Mesenchymal stem cell (in vitro differentiated cells and primary cell): ENCODE measurements around the gene MFRP.

Source experiments
- DNase-seq: peaks from one replicate; pipeline ENCODE4 v3.0.0-alpha.2; 2013
- H2AFZ ChIP-seq: one replicate; pipeline ENCODE4 v1.6.1; 2013; ENCODE audit warnings: low read depth, mild to moderate bottlenecking, control low read depth, inconsistent platforms, low read length, moderate library complexity
- H2AK5ac ChIP-seq: 2 replicates; pipeline ENCODE4 v1.6.1; 2013; ENCODE audit warnings: low read length, moderate library complexity, mild to moderate bottlenecking, inconsistent platforms; ENCODE audit not compliant: severe bottlenecking
- H2BK120ac ChIP-seq: one replicate; pipeline ENCODE4 v1.6.1; 2013; ENCODE audit warnings: low read depth, mild to moderate bottlenecking, inconsistent platforms, low read length, moderate library complexity
- H2BK12ac ChIP-seq, 2 experiments: one replicate each; pipeline ENCODE4 v1.6.1; 2013; ENCODE audit warnings: inconsistent platforms in 2 of 2, low read length in 2 of 2, mild to moderate bottlenecking in 2 of 2, moderate library complexity in 2 of 2, control low read depth in 1 of 2
- H2BK15ac ChIP-seq: one replicate; pipeline ENCODE4 v1.6.1; 2013; ENCODE audit warnings: mild to moderate bottlenecking, low read depth, inconsistent platforms; ENCODE audit not compliant: poor library complexity, severe bottlenecking
- H2BK5ac ChIP-seq: 2 replicates; pipeline ENCODE4 v1.6.1; 2013; ENCODE audit warnings: low read depth, mild to moderate bottlenecking, low read length, control low read depth, inconsistent platforms; ENCODE audit not compliant: poor library complexity, severe bottlenecking
- H3K14ac ChIP-seq, 2 experiments: one replicate each; pipeline ENCODE4 v1.6.1; 2013; ENCODE audit warnings: inconsistent platforms in 2 of 2, low read length in 2 of 2, control low read depth in 1 of 2, mild to moderate bottlenecking in 1 of 2, moderate library complexity in 1 of 2
- H3K18ac ChIP-seq, 2 experiments: one replicate each; pipeline ENCODE4 v1.6.1; 2013; ENCODE audit warnings: inconsistent platforms in 2 of 2, low read length in 2 of 2, control low read depth in 1 of 2, low read depth in 1 of 2, mild to moderate bottlenecking in 1 of 2
- H3K23ac ChIP-seq, 2 experiments: one replicate each; pipeline ENCODE4 v1.6.1; 2013; ENCODE audit warnings: inconsistent platforms in 2 of 2, low read length in 2 of 2, mild to moderate bottlenecking in 2 of 2, moderate library complexity in 2 of 2, control low read depth in 1 of 2
- H3K27ac ChIP-seq: 2 replicates; pipeline ENCODE4 v1.5.1; 2013; ENCODE audit warnings: mild to moderate bottlenecking, moderate library complexity, low read length, control low read depth, inconsistent platforms; ENCODE audit not compliant: poor library complexity, severe bottlenecking
- H3K27me3 ChIP-seq, 2 experiments: 2 replicates each; pipeline versions ENCODE4 v1.6.1 to v1.7.0; 2013; ENCODE audit warnings: low read length in 2 of 2, mild to moderate bottlenecking in 2 of 2, moderate library complexity in 2 of 2, control low read depth in 1 of 2, inconsistent platforms in 1 of 2; ENCODE audit not compliant: control insufficient read depth in 1 of 2, insufficient read depth in 1 of 2
- H3K36me3 ChIP-seq, 2 experiments: 2 replicates each; pipeline versions ENCODE4 v1.6.1 to v1.7.0; 2013; ENCODE audit warnings: low read length in 2 of 2, control low read depth in 1 of 2, inconsistent platforms in 1 of 2, low read depth in 1 of 2, mild to moderate bottlenecking in 1 of 2; ENCODE audit not compliant: insufficient read depth in 2 of 2, control insufficient read depth in 1 of 2
- H3K4ac ChIP-seq, 2 experiments: one replicate each; pipeline ENCODE4 v1.6.1; 2013; ENCODE audit warnings: inconsistent platforms in 2 of 2, low read length in 2 of 2, mild to moderate bottlenecking in 2 of 2, moderate library complexity in 2 of 2, control low read depth in 1 of 2, low read depth in 1 of 2
- H3K4me1 ChIP-seq: 2 replicates; pipeline ENCODE4 v1.6.1; 2013; ENCODE audit warnings: low read depth, low read length, control low read depth; ENCODE audit not compliant: control insufficient read depth, insufficient read depth
- H3K4me2 ChIP-seq: 2 replicates; pipeline ENCODE4 v1.6.1; 2013; ENCODE audit warnings: low read length, mild to moderate bottlenecking, inconsistent platforms; ENCODE audit not compliant: poor library complexity, severe bottlenecking
- H3K4me3 ChIP-seq, 2 experiments: 2 replicates each; pipeline versions ENCODE4 v1.5.1 to v1.7.0; 2013; ENCODE audit warnings: low read length in 2 of 2, mild to moderate bottlenecking in 2 of 2, control low read depth in 1 of 2, low read depth in 1 of 2; ENCODE audit not compliant: insufficient read depth in 1 of 2
- H3K79me1 ChIP-seq: replicated peaks from 2 replicates; pipeline ENCODE4 v1.6.1; 2013; ENCODE audit warnings: mild to moderate bottlenecking, control low read depth, low read length, inconsistent platforms; ENCODE audit not compliant: poor library complexity, severe bottlenecking
- H3K9ac ChIP-seq: 2 replicates; pipeline ENCODE4 v1.7.0; 2013; ENCODE audit warnings: mild to moderate bottlenecking, low read length, moderate library complexity
- H3K9me3 ChIP-seq: 2 replicates; pipeline ENCODE4 v1.7.0; 2013; ENCODE audit warnings: mild to moderate bottlenecking, low read length; ENCODE audit not compliant: control insufficient read depth
- H4K8ac ChIP-seq: one replicate; pipeline ENCODE4 v1.6.1; 2013; ENCODE audit warnings: inconsistent platforms, mild to moderate bottlenecking, low read length, moderate library complexity
- H4K91ac ChIP-seq: one replicate; pipeline ENCODE4 v1.6.1; 2013; ENCODE audit warnings: mild to moderate bottlenecking, low read length, inconsistent platforms
- WGBS: methylation state at CpG from one replicate; pipeline ENCODE4 v1.1.7; 2013; ENCODE audit warnings: mixed read lengths; 5-methylcytosine and 5-hydroxymethylcytosine counted together

The MFRP gene

DNA sequence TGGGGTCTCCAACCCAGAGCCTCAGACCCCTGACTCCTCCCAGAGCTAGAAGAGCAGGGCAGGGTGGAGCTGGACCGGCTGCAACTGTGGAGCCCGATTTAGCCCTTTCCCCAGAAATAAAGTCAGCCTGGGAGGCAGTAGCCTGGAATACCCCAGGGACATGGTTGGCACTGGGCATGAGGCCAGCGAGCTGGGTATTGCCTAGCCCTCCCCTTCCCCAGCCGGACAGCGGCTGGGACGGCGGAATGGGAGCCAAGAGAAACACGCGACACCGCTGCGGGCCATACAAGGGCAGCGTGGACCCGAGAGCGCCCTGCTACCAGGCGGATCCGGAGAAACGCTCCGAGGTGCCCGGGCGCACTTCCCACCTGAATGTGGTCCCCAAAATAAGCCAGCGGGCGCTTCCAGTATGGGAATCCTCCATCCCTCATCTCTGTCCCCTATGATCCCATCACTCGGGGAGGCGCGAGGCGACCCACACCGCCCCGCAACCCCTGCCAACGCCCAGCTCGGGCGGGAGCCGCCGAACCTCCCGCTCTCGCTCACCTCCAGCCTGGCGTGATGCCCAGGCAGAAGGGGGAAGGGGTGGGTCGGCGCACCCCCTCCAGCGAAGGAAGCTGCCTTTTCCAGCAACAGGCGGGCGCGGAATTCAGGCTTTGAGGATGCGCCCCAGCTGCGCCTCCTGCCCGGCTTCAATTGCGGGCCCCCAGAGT is 30.3 kb downstream of the MFRP start:
- H3K27me3 ChIP-seq, result peaks cover 0 to 50% of the 10 kb centered on the region in 2 experiments
- H3K27ac ChIP-seq, result no peak overlapping the region
- H2BK12ac ChIP-seq, result peak overlapping the region in 1 of 2 experiments; percentile 0
- H4K8ac ChIP-seq, result peak overlapping the region; percentile 12
- no peak overlapping the region for H3K4ac ChIP-seq
- peak overlapping the region in 1 of 2 experiments; percentile 63 for H3K14ac ChIP-seq
- 2% methylated on average over 46 of the region's 46 CpGs for WGBS
- peaks cover 46% of the 10 kb centered on the region for H3K4me1 ChIP-seq
- H3K9me3 ChIP-seq, result no peaks in the 10 kb centered on the region
- peak overlapping the region; percentile 40 for H4K91ac ChIP-seq
- H3K36me3 ChIP-seq, result peaks cover 1 to 30% of the 10 kb centered on the region in 2 experiments
- peak overlapping the region in 1 of 2 experiments; percentile 79 for H3K23ac ChIP-seq
- H2AFZ ChIP-seq, result peak overlapping the region; percentile 7
- DNase-seq, result peak; percentile 32
- H3K4me2 ChIP-seq, result peak overlapping the region; percentile 55
- peak overlapping the region; percentile 49 to 77 for H3K4me3 ChIP-seq
- H2BK120ac ChIP-seq, result no peak overlapping the region
- peaks cover 17% of the 10 kb centered on the region for H3K79me1 ChIP-seq
- peak overlapping the region; percentile 30 to 38 for H3K18ac ChIP-seq
- no peak overlapping the region for H2BK5ac ChIP-seq
- H3K9ac ChIP-seq, result no peak overlapping the region
- no peak overlapping the region for H2BK15ac ChIP-seq
- H2AK5ac ChIP-seq, result peak overlapping the region; percentile 23

DNA sequence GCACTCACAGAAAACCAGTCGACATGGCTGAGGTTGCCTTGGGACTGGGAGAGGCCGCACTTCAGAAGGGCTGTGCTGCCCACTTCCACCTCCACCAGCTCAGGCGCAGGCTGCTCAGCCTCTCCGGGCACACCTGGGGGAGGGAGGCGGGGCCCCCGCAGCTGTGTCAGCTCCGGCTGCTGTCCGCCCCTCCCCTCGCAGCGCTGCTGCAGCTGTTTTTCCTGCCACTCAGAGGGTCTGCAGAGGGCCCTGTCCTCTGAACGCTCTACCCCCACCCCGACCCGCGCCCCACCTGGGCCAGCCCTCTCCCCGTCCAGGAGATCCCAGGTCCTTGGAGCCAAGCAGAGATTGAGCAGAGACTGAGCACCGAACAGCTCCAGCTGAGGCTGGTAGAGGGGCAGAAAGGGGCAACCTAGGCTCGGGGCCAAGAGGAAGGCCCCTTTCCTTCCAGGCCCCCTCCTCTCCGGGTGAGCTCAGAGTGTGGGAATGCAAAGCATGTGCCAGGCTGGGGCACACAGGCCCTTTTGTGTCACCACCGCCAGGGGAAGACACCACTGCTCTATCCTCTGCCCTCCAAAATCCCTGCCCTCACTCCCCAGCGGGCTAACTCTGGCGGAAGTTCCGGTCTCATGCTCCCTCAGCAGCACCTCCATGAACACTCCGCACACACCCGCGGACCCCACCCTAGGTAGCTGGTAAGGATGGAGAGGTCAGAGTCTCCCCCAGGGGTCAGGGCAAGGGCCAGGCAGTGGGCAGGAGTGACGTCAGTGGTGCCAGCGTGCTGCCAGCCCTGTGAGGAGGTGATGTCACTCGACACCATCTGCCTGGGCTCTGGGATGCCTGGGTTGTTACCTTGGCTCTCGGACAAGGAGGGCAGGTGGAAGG is 31.1 kb downstream of the MFRP start:
- Histone ChIP-seq H2AFZ (no peak overlapping the region), H3K14ac (peak overlapping the region in 1 of 2 experiments; percentile 61), H3K4ac (no peak overlapping the region), H3K18ac (peak overlapping the region in 1 of 2 experiments; percentile 41), H2AK5ac (peak overlapping the region; percentile 23), H4K91ac (peak overlapping the region; percentile 40), H2BK120ac (no peak overlapping the region), H3K23ac (peak overlapping the region in 1 of 2 experiments; percentile 46), H4K8ac (peak overlapping the region; percentile 19), H2BK15ac (no peak overlapping the region), H3K27ac (no peak overlapping the region), H3K9me3 (no peaks in the 10 kb centered on the region), H3K36me3 (peaks cover 5 to 38% of the 10 kb centered on the region in 2 experiments), H2BK5ac (no peak overlapping the region), H3K4me1 (peaks cover 41% of the 10 kb centered on the region), H3K4me2 (peak overlapping the region; percentile 55), H3K79me1 (peaks cover 17% of the 10 kb centered on the region), H3K4me3 (peak overlapping the region; percentile 49 to 77), H2BK12ac (peak overlapping the region in 1 of 2 experiments; percentile 57), H3K9ac (no peak overlapping the region), H3K27me3 (peaks cover 0 to 47% of the 10 kb centered on the region in 2 experiments)
- WGBS, result 27% methylated on average over 20 of the region's 29 CpGs
- peak; percentile 28 for DNase-seq

DNA sequence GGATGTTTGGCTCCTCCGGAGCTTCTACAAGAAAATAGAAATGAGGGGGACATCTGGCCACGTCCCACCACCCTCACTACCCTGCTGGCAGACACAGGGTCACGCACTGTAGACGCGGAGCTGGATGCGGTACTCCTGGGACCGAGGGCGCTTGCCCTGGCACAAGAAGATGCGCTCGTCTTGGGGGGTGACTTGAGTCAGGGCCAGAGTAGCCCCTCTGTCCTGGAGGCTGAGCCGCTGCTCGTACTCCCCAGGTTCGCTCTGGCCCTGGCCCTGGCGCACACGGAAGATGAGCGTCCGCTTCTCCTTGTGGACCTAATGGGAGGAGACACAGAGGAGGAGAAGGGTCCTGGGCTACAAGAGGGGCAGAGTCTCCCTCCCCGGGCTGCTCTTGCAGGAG is 31.8 kb downstream of the MFRP start:
- Histone ChIP-seq H2AK5ac (no peak overlapping the region), H3K23ac (no peak overlapping the region), H3K4me2 (peak overlapping the region; percentile 55), H3K14ac (no peak overlapping the region), H3K4ac (no peak overlapping the region), H3K18ac (no peak overlapping the region), H4K91ac (no peak overlapping the region), H3K27ac (no peak overlapping the region), H3K9ac (no peak overlapping the region), H2BK120ac (no peak overlapping the region), H4K8ac (no peak overlapping the region), H3K4me3 (no peak overlapping the region), H3K79me1 (peaks cover 17% of the 10 kb centered on the region), H2BK5ac (no peak overlapping the region), H2BK15ac (no peak overlapping the region), H2BK12ac (no peak overlapping the region), H3K36me3 (peaks cover 7 to 45% of the 10 kb centered on the region in 2 experiments), H3K27me3 (peaks cover 0 to 46% of the 10 kb centered on the region in 2 experiments), H3K9me3 (no peaks in the 10 kb centered on the region), H2AFZ (no peak overlapping the region), H3K4me1 (peaks cover 38% of the 10 kb centered on the region)
- no peak for DNase-seq
- 91% methylated on average over 18 of the region's 18 CpGs for WGBS

DNA sequence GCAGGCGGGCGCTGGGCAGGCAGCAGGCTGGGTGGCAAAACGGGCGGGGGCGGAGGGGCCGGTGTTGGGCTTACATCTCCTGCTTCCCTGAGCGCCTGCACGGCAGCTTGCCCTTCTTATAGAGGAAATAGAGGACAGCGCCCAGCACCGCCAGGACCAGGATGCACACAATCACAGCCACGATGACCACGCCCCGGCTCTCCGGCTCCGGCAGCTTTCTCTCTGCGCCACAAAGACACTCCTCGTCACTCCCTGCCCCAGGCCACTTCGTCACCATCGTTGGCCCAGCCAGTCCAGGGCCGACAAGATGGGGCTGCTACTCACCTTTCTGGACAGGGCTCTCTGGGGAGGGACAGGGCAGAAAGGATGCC is 35.8 kb downstream of the MFRP start:
- Histone ChIP-seq H2BK5ac (no peak overlapping the region), H3K23ac (no peak overlapping the region), H3K4ac (no peak overlapping the region), H2BK15ac (no peak overlapping the region), H3K4me3 (no peak overlapping the region), H2AK5ac (no peak overlapping the region), H3K79me1 (peaks cover 9% of the 10 kb centered on the region), H3K36me3 (peaks cover 17 to 70% of the 10 kb centered on the region in 2 experiments), H3K27ac (no peak overlapping the region), H3K14ac (no peak overlapping the region), H3K9me3 (no peaks in the 10 kb centered on the region), H3K4me2 (no peak overlapping the region), H3K18ac (no peak overlapping the region), H4K8ac (no peak overlapping the region), H2BK12ac (no peak overlapping the region), H2AFZ (no peak overlapping the region), H3K27me3 (peaks cover 0 to 21% of the 10 kb centered on the region in 2 experiments), H4K91ac (no peak overlapping the region), H3K9ac (no peak overlapping the region), H3K4me1 (peaks cover 12% of the 10 kb centered on the region), H2BK120ac (no peak overlapping the region)
- no peak for DNase-seq
- 95% methylated on average over 20 of the region's 20 CpGs for WGBS
